DMS114 treated with DMSO at 0.1 percent for 48 hours (cell line): ENCODE measurements around the gene HOXB7.

Experiments used
- DNase-seq: peaks from one replicate; lab custom pipeline; 2025; ENCODE audit not compliant: unreplicated experiment; lab: John Stamatoyannopoulos, UW

Gene HOXB7

GRCh38 chr17:48583708-48584222, 27.1 kb downstream of the HOXB7 start:
- DNase-seq = no peak

GRCh38 chr17:48582750-48583069, 28.1 kb downstream of the HOXB7 start:
- no peak for DNase-seq

- peak; percentile 50 for DNase-seq
These were observed 30.9 kb downstream of the HOXB7 start for GRCh38 chr17:48579760-48580554.

GRCh38 chr17:48579471-48579759, 31.4 kb downstream of the HOXB7 start:
- no peak for DNase-seq

- no peak for DNase-seq
These were observed 32.0 kb downstream of the HOXB7 start for GRCh38 chr17:48578616-48579470.

- DNase-seq = peak; percentile 79
These were observed 32.7 kb downstream of the HOXB7 start, which contains the start of gene HOXB4 for GRCh38 chr17:48577946-48578615. Gene HOXB4 (minus strand): TSS chr17:48578350. CDS start chr17:48578319, 31 bp downstream.

- DNase-seq = peak; percentile 25
These were observed 33.4 kb downstream of the HOXB7 start for GRCh38 chr17:48577330-48577945.

- DNase-seq = no peak
These were observed 34.1 kb downstream of the HOXB7 start for GRCh38 chr17:48576479-48577309.

GRCh38 chr17:48575673-48576478, 34.9 kb downstream of the HOXB7 start:
- DNase-seq = no peak

- DNase-seq = no peak
These were observed 35.7 kb downstream of the HOXB7 start for GRCh38 chr17:48575066-48575582.

GRCh38 chr17:48574505-48575065, 36.2 kb downstream of the HOXB7 start:
- DNase-seq = no peak

- no peak for DNase-seq
These were observed 38.9 kb downstream of the HOXB7 start for GRCh38 chr17:48571826-48572417.

GRCh38 chr17:48571024-48571818, 39.6 kb downstream of the HOXB7 start:
- DNase-seq = no peak

GRCh38 chr17:48570325-48571023, 40.3 kb downstream of the HOXB7 start:
- DNase-seq = no peak

GRCh38 chr17:48569674-48570324, 41.0 kb downstream of the HOXB7 start:
- DNase-seq = no peak

- no peak for DNase-seq
These were observed 41.6 kb downstream of the HOXB7 start for GRCh38 chr17:48569240-48569582.
